Thyroid gland (tissue), 4 donors: ENCODE measurements around the gene TAF8.

Source experiments
- POLR2A ChIP-seq, 2 donors: fragments of 450-650 bp; IDR thresholded peaks; one replicate each; pipeline ENCODE4 v1.6.1; 2017; ENCODE audit warnings: antibody characterized with exemption in 2 of 2, mild to moderate bottlenecking in 2 of 2, moderate library complexity in 1 of 2
- TF ChIP-seq, protein P1 (sequence below), 6 experiments: fragments of 200-600 bp in 3 of 6; fragments of 450-650 bp in 3 of 6; sonication (generic) in 3 of 6; IDR thresholded peaks; one replicate each; pipeline ENCODE4 v1.5.1; 2016 to 2019; ENCODE audit warnings: antibody characterized with exemption in 6 of 6, mild to moderate bottlenecking in 2 of 6, inconsistent platforms in 1 of 6, moderate library complexity in 1 of 6

DNA sequence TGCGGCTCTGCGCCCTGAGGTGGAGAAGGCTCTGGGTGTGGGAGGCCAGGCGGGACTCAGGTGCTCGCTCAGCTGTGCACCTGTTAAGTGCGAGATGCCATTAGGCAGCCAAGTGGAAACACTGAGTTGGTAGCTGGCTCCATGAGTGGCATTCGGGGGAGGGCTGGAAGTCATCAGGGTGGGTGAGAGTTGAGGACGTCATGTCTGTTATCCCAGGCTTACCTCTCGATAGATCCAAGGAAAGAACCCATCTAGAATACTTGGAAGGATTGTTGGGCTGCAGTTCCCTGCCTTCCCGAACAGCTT, 41.3 kb downstream of the TAF8 start:
- TF ChIP-seq, protein P1, sequence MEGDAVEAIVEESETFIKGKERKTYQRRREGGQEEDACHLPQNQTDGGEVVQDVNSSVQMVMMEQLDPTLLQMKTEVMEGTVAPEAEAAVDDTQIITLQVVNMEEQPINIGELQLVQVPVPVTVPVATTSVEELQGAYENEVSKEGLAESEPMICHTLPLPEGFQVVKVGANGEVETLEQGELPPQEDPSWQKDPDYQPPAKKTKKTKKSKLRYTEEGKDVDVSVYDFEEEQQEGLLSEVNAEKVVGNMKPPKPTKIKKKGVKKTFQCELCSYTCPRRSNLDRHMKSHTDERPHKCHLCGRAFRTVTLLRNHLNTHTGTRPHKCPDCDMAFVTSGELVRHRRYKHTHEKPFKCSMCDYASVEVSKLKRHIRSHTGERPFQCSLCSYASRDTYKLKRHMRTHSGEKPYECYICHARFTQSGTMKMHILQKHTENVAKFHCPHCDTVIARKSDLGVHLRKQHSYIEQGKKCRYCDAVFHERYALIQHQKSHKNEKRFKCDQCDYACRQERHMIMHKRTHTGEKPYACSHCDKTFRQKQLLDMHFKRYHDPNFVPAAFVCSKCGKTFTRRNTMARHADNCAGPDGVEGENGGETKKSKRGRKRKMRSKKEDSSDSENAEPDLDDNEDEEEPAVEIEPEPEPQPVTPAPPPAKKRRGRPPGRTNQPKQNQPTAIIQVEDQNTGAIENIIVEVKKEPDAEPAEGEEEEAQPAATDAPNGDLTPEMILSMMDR (IDR thresholded peaks at IDR 0.05), result peak in 1 of 6 experiments; percentile 10
- TF ChIP-seq POLR2A (IDR thresholded peaks at IDR 0.05), result peak in 1 of 2 donors; percentile 50
